ENCODE data around the gene FOXK1. TPM values are rescaled to one million over a fixed set of nuclear protein-coding genes. Genes with fewer than 3 reads are reported as not detected.

FOXK1 gene
- total RNA-seq, 2 donors from 2014 or later, result 36.9 to 43.4 TPM

DNA sequence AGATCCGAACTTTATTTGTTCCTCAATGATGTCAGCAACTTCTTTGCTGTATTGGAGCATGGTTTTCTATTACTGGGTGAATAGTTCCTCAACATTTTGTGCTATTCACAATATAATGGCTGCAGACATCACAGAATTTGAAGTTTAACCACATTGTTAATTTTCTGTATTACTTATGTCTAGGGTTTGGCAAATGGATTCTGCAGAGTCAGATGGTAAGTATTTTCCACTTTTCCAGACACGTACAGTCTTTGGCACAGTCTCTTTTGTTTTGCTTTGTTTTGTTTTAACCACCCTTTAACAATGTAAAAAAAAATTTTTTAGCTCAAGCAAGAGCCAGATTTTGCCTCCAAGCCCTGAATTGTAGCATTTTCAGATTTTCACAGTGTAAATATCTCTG is 36.8 kb upstream of the FOXK1 start:
- Histone ChIP-seq H3K27me3 (ENCODE audit: control insufficient read depth, insufficient read depth, low read length, poor library complexity, severe bottlenecking) (no peaks in the 10 kb centered on the region), H3K9ac (ENCODE audit: extremely low read depth, low read length, poor library complexity, severe bottlenecking) (no peak overlapping the region), H3K27ac (ENCODE audit: low read depth, low read length) (no peak overlapping the region), H3K4me1 (ENCODE audit: control insufficient read depth, insufficient read depth, low read length) (no peaks in the 10 kb centered on the region), H3K9me3 (ENCODE audit: control insufficient read depth, low read length) (no peaks in the 10 kb centered on the region), H3K4me3 (ENCODE audit: low read length) (no peak overlapping the region), H3K36me3 (ENCODE audit: control insufficient read depth, insufficient read depth, low read length) (no peaks in the 10 kb centered on the region)
- H3K4me1 Mint-ChIP-seq, result no peaks in the 10 kb centered on the region
- peaks cover 4% of the 10 kb centered on the region for H3K36me3 Mint-ChIP-seq (ENCODE audit: low read depth)
- WGBS, 2 experiments (ENCODE audit: insufficient coverage in 1 of 2, insufficient read length in 1 of 2), result 88 to 95% methylated on average over 1 to 2 of the region's 2 CpGs
- peaks cover 14% of the 10 kb centered on the region for H3K9me3 Mint-ChIP-seq
- no peak for DNase-seq
- TF ChIP-seq, protein P1, sequence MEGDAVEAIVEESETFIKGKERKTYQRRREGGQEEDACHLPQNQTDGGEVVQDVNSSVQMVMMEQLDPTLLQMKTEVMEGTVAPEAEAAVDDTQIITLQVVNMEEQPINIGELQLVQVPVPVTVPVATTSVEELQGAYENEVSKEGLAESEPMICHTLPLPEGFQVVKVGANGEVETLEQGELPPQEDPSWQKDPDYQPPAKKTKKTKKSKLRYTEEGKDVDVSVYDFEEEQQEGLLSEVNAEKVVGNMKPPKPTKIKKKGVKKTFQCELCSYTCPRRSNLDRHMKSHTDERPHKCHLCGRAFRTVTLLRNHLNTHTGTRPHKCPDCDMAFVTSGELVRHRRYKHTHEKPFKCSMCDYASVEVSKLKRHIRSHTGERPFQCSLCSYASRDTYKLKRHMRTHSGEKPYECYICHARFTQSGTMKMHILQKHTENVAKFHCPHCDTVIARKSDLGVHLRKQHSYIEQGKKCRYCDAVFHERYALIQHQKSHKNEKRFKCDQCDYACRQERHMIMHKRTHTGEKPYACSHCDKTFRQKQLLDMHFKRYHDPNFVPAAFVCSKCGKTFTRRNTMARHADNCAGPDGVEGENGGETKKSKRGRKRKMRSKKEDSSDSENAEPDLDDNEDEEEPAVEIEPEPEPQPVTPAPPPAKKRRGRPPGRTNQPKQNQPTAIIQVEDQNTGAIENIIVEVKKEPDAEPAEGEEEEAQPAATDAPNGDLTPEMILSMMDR (conservative IDR thresholded peaks at IDR 0.05), result no peak
- H3K27ac Mint-ChIP-seq, result no peak overlapping the region
- H3K27me3 Mint-ChIP-seq (ENCODE audit: insufficient read depth), result peaks cover 16% of the 10 kb centered on the region
- H3K4me3 Mint-ChIP-seq, result no peak overlapping the region

DNA sequence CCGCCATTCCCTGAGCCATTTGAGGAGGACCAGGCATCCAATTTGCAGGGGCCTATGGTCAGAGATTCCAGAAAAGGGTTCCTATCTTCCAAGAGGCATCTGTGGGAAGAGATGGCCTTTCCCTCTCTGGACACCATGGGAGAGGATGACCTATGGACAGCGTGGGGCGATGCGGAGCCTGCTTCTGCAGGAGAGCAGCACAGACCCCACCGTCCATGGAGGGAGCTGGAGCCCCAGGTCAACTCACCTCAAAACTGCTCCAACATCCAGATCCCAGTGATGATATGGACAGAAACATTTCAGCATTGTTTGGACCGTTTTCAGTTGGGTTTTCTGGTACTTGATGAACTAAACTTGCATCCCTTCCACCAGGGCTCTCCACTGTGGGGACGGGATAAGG is 34.0 kb upstream of the FOXK1 start:
- Mint-ChIP-seq H3K9me3 (peaks cover 5% of the 10 kb centered on the region), H3K27ac (no peak overlapping the region), H3K4me1 (no peaks in the 10 kb centered on the region)

DNA sequence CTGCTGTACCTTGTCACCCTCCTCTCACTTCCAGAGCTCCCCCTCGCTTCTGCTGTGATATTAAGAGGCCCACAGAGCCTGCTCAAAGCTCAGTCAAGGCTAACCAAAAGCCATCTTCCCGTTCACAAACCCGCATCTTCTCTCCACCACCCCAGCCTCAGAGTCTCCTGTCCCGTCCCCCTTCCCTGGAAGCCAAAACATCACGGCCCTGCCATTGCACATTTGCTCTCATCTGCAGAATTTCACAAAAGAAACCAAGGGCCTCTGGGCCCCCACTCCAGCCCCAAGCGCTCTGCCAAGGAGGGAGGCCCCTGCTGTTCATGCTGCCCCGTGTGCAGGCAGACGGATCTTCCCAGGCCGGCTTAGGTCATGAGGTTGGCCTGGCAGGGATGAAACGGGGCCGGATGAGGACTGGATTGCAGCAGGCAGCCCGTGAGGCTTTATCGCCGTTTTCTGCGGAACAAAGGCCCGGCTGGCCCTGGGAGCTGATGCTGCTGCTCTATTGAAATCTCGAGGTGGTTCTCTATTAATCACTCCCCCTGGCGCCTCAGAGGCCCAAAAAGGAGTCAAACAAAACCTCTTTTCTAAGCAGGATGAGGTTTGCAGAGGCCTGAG is 31.6 kb upstream of the FOXK1 start:
- Mint-ChIP-seq H3K27ac (peak overlapping the region; percentile 69), H3K36me3 (ENCODE audit: low read depth) (peaks cover 2% of the 10 kb centered on the region), H3K4me1 (no peaks in the 10 kb centered on the region), H3K9me3 (peaks cover 5% of the 10 kb centered on the region), H3K4me3 (no peak overlapping the region), H3K27me3 (ENCODE audit: insufficient read depth) (peaks cover 8% of the 10 kb centered on the region)
- Histone ChIP-seq H3K9me3 (ENCODE audit: control insufficient read depth, low read length) (no peaks in the 10 kb centered on the region), H3K27ac (ENCODE audit: low read depth, low read length) (peak overlapping the region; percentile 98), H3K36me3 (ENCODE audit: control insufficient read depth, insufficient read depth, low read length) (no peaks in the 10 kb centered on the region), H3K4me1 (ENCODE audit: control insufficient read depth, insufficient read depth, low read length) (no peaks in the 10 kb centered on the region), H3K27me3 (ENCODE audit: control insufficient read depth, insufficient read depth, low read length, poor library complexity, severe bottlenecking) (no peaks in the 10 kb centered on the region), H3K4me3 (ENCODE audit: low read length) (no peak overlapping the region), H3K9ac (ENCODE audit: extremely low read depth, low read length, poor library complexity, severe bottlenecking) (no peak overlapping the region)
- 56 to 71% methylated on average over 8 to 18 of the region's 18 CpGs for WGBS, 2 experiments (ENCODE audit: insufficient coverage in 1 of 2, insufficient read length in 1 of 2)
- TF ChIP-seq, protein P1 (conservative IDR thresholded peaks at IDR 0.05), result no peak
- DNase-seq, result peak; percentile 65

More for the DNA sequence above, 34.0 kb upstream of the FOXK1 start:
- TF ChIP-seq, protein P1 (conservative IDR thresholded peaks at IDR 0.05), result no peak
- no peaks in the 10 kb centered on the region for H3K4me1 ChIP-seq (ENCODE audit: control insufficient read depth, insufficient read depth, low read length)
- Mint-ChIP-seq H3K4me3 (no peak overlapping the region), H3K36me3 (ENCODE audit: low read depth) (peaks cover 2% of the 10 kb centered on the region), H3K27me3 (ENCODE audit: insufficient read depth) (peaks cover 11% of the 10 kb centered on the region)
- no peak for DNase-seq
- H3K9ac ChIP-seq (ENCODE audit: extremely low read depth, low read length, poor library complexity, severe bottlenecking), result no peak overlapping the region
- no peaks in the 10 kb centered on the region for H3K9me3 ChIP-seq (ENCODE audit: control insufficient read depth, low read length)
- WGBS, 2 experiments (ENCODE audit: insufficient coverage in 1 of 2, insufficient read length in 1 of 2), result 87 to 88% methylated on average over 3 to 7 of the region's 7 CpGs
- no peak overlapping the region for H3K27ac ChIP-seq (ENCODE audit: low read depth, low read length)
- no peaks in the 10 kb centered on the region for H3K27me3 ChIP-seq (ENCODE audit: control insufficient read depth, insufficient read depth, low read length, poor library complexity, severe bottlenecking)
- H3K36me3 ChIP-seq (ENCODE audit: control insufficient read depth, insufficient read depth, low read length), result no peaks in the 10 kb centered on the region
- H3K4me3 ChIP-seq (ENCODE audit: low read length), result no peak overlapping the region

Data from endodermal cell (in vitro differentiated cells).